HepG2 (cell line): ENCODE results near the gene PDK2. TPM values are rescaled to one million over a fixed set of nuclear protein-coding genes. Genes with fewer than 3 reads are reported as not detected.

ENCODE experiments used
- ATAC-seq: fragments of 200-7000 bp; cut with Tn5 transposase; 3 replicates; pipeline ENCODE4 v1.9.1; 2020; ENCODE audit warnings: mild to moderate bottlenecking, moderate library complexity
- BruUV-seq: library from RNA; stranded (reverse); fragments of 400-500 nt; replicated peaks from 2 replicates; lab custom pipeline; 2021; lab: Mats Ljungman, UMichigan
- CTCF ChIA-PET: fragments of 300-600 bp; formaldehyde crosslinking; extraction: SDS; loops from one replicate; lab custom pipeline; 2021; ENCODE audit warnings: low total read pairs, inconsistent platforms, low intra/inter-chr PET ratio; lab: Yijun Ruan, JAX
- POLR2A ChIA-PET: fragments of 350-600 bp; sonication (Branson Sonifier 250); formaldehyde crosslinking; loops from one replicate; lab custom pipeline; 2020; ENCODE audit warnings: antibody characterized with exemption, inconsistent platforms; lab: Yijun Ruan, JAX
- DNase-seq: peaks from one replicate; pipeline ENCODE4 v3.0.0-alpha.2; 2015; ENCODE audit warnings: low spot score
- FAIRE-seq: peaks from 3 replicates; lab custom pipeline; 2011; peaks lifted over from hg19 to GRCh38; lab: Jason Lieb, UNC
- H2AFZ ChIP-seq: one replicate; pipeline ENCODE4 v1.6.1; 2011; ENCODE audit warnings: low read length, inconsistent platforms
- H3K27ac ChIP-seq: fragments of 300-600 bp; 3 replicates; pipeline ENCODE4 v1.8.0; 2011; ENCODE audit warnings: mixed run types, mild to moderate bottlenecking, mixed read lengths, low read length, inconsistent platforms; ENCODE audit not compliant: insufficient read depth; ENCODE audit errors: extremely low read length
- H3K27me3 ChIP-seq, 2 experiments: fragments of 200-600 bp in 1 of 2; 2 replicates in 1 of 2; 3 replicates in 1 of 2; pipeline versions ENCODE4 v1.6.0 to v1.8.0; 2011; ENCODE audit warnings: low read length in 2 of 2, mild to moderate bottlenecking in 2 of 2, moderate library complexity in 2 of 2, inconsistent platforms in 1 of 2; ENCODE audit not compliant: insufficient read depth in 2 of 2, control insufficient read depth in 1 of 2
- H3K36me3 ChIP-seq, 2 experiments: fragments of 200-600 bp in 1 of 2; replicated peaks in 1 of 2; 2 replicates in 1 of 2; 3 replicates in 1 of 2; pipeline versions ENCODE4 v1.5.1 to v1.8.0; 2011; ENCODE audit warnings: low read length in 2 of 2, inconsistent platforms in 1 of 2; ENCODE audit not compliant: insufficient read depth in 2 of 2, control insufficient read depth in 1 of 2
- H3K4me1 ChIP-seq: 2 replicates; pipeline ENCODE4 v1.5.1; 2012; ENCODE audit warnings: low read length, inconsistent platforms; ENCODE audit not compliant: insufficient read depth
- H3K4me2 ChIP-seq: 2 replicates; pipeline ENCODE4 v1.6.0; 2011; ENCODE audit warnings: low read depth, low read length, inconsistent platforms
- H3K4me3 ChIP-seq, 3 experiments: fragments of 200-600 bp in 1 of 3; sonication (generic), shearing (Covaris generic) in 1 of 3; replicated peaks in 1 of 3; 2 replicates each; pipeline ENCODE4 v1.5.1; 2011 to 2016; ENCODE audit warnings: low read length in 3 of 3, inconsistent platforms in 2 of 3, low read depth in 2 of 3, mild to moderate bottlenecking in 2 of 3, control low read depth in 1 of 3, mixed read lengths in 1 of 3; ENCODE audit not compliant: insufficient read depth in 1 of 3
- H3K79me2 ChIP-seq: one replicate; pipeline ENCODE4 v1.6.1; 2011; ENCODE audit warnings: low read length, inconsistent platforms; ENCODE audit not compliant: insufficient read depth
- H3K9ac ChIP-seq: 2 replicates; pipeline ENCODE4 v1.6.0; 2011; ENCODE audit warnings: mild to moderate bottlenecking, low read depth, low read length, inconsistent platforms; ENCODE audit not compliant: insufficient read depth
- H3K9me3 ChIP-seq: 2 replicates; pipeline ENCODE4 v1.5.1; 2012; ENCODE audit warnings: mild to moderate bottlenecking, low read length
- H4K20me1 ChIP-seq: 2 replicates; pipeline ENCODE4 v1.6.0; 2011; ENCODE audit warnings: inconsistent platforms, mild to moderate bottlenecking, low read length, moderate library complexity; ENCODE audit not compliant: insufficient read depth
- ATRX ChIP-seq: sonication (generic); formaldehyde crosslinking; IDR thresholded peaks from 2 replicates; pipeline ENCODE4 v1.4.0; 2020; ENCODE audit warnings: missing genetic modification reagents, borderline replicate concordance
- CREM ChIP-seq, 2 experiments: sonication (generic) in 1 of 2; formaldehyde crosslinking in 1 of 2; IDR thresholded peaks; 2 replicates each; pipeline versions ENCODE4 v1.4.0 to v1.6.1; 2016 to 2020; ENCODE audit warnings: antibody characterized with exemption in 1 of 2, mild to moderate bottlenecking in 1 of 2, missing genetic modification reagents in 1 of 2
- MNT ChIP-seq: fragments of 450-650 bp; IDR thresholded peaks from 2 replicates; pipeline ENCODE4 v1.6.1; 2016
- MXD1 ChIP-seq: sonication (generic); formaldehyde crosslinking; IDR thresholded peaks from 2 replicates; pipeline ENCODE4 v1.4.0; 2020; ENCODE audit warnings: mild to moderate bottlenecking, missing genetic modification reagents
- NBN ChIP-seq: fragments of 450-650 bp; conservative IDR thresholded peaks from 2 replicates; pipeline ENCODE4 v1.6.1; 2017
- PPARG ChIP-seq: conservative IDR thresholded peaks from 2 replicates; pipeline ENCODE4 v1.6.1; 2016; ENCODE audit warnings: missing biosample characterization, missing genetic modification reagents
- SALL1 ChIP-seq: sonication (generic); formaldehyde crosslinking; IDR thresholded peaks from 2 replicates; pipeline ENCODE4 v1.8.0; 2022; ENCODE audit warnings: mild to moderate bottlenecking, missing genetic modification reagents
- ZNF407 ChIP-seq: sonication (generic); formaldehyde crosslinking; IDR thresholded peaks from one replicate; pipeline ENCODE4 v1.5.1; 2020; ENCODE audit warnings: mild to moderate bottlenecking, missing genetic modification reagents; ENCODE audit errors: not compliant biosample characterization
- ZNF615 ChIP-seq: sonication (generic); formaldehyde crosslinking; IDR thresholded peaks from 2 replicates; pipeline ENCODE4 v1.5.0; 2020; ENCODE audit warnings: mild to moderate bottlenecking, missing genetic modification reagents, borderline replicate concordance
- ZNF746 ChIP-seq: sonication (generic); formaldehyde crosslinking; IDR thresholded peaks from 2 replicates; pipeline ENCODE4 v1.8.0; 2022; ENCODE audit warnings: mild to moderate bottlenecking, missing genetic modification reagents
- WGBS: methylation state at CpG from one replicate; pipeline ENCODE4 v1.1.6; 2017; ENCODE audit warnings: low lambda C conversion rate; 5-methylcytosine and 5-hydroxymethylcytosine counted together
- in situ Hi-C: cut with HindIII; loops from 2 replicates; pipeline ENCODE4 v1.10.0; 2017; ENCODE audit warnings: low pct_unique_long_range_greater_than_20kb; ENCODE audit not compliant: extremely low pct_ligation_motif_present
- intact Hi-C: fragments of 100-400 bp; cut with micrococcal nuclease; formaldehyde crosslinking; loops from one replicate; pipeline ENCODE4 v1.10.0; 2022; ENCODE audit not compliant: unreplicated experiment
- polyA plus RNA-seq, 8 experiments: library from polyadenylated mRNA; depleted of rRNA in 3 of 8; stranded (reverse) in 7 of 8; unstranded in 1 of 8; fragments of >200 nt; fragmentation: Illumina TruSeq in 4 of 8; extraction: Trizol in 4 of 8; gene quantifications; 2 replicates each; pipeline versions ENCODE4 v1.2.1 to v1.2.3, GENCODE V29; 2011 to 2016; ENCODE audit warnings: low read depth in 4 of 8, missing spikeins in 1 of 8, mixed read lengths in 1 of 8; ENCODE audit not compliant: insufficient read depth in 1 of 8
- total RNA-seq, 5 experiments: library from RNA; depleted of rRNA; stranded (reverse); fragments of >200 nt; fragmentation: Illumina TruSeq; extraction: Trizol; gene quantifications; 2 replicates each; pipeline ENCODE4 v1.2.3, GENCODE V29; 2016; ENCODE audit warnings: low read depth in 1 of 5

Gene PDK2
- total and polyA plus RNA-seq, 2 of the 13 experiments (the other 11 are each of a cell fraction or from before 2014, with no cell fraction given): 18.5 to 59.7 TPM

GRCh38 chr17:50060951-50061712, 34.0 kb upstream of the PDK2 start:
- Histone ChIP-seq H3K9ac (no peak overlapping the region), H3K79me2 (no peaks in the 10 kb centered on the region), H3K4me1 (peaks cover 33% of the 10 kb centered on the region), H3K9me3 (no peaks in the 10 kb centered on the region), H3K27me3 (peaks cover 12 to 82% of the 10 kb centered on the region in 2 experiments), H4K20me1 (no peaks in the 10 kb centered on the region), H3K4me2 (no peak overlapping the region), H2AFZ (no peak overlapping the region), H3K4me3 (no peak overlapping the region), H3K36me3 (no peaks in the 10 kb centered on the region), H3K27ac (no peak overlapping the region)
- ChIA-PET CTCF (no interaction called here), POLR2A (no interaction called here)
- 77% methylated on average over 9 of the region's 9 CpGs for WGBS
- in situ Hi-C loops (no loop called here), intact Hi-C loops (no loop called here)
- BruUV-seq: no TSS peak
- DNase-seq (no peak), ATAC-seq (no peak), FAIRE-seq (no peak)
- TF ChIP-seq ZNF407 (CRISPR knock-in tag) (no peak), ATRX (no peak), NBN (no peak), ZNF746 (no peak), SALL1 (CRISPR knock-in tag) (no peak), MXD1 (CRISPR knock-in tag) (no peak), ZNF615 (CRISPR knock-in tag) (no peak), CREM (IDR thresholded peaks at IDR 0.05) (no peak), CREM (CRISPR knock-in tag; IDR thresholded peaks at IDR 0.05) (no peak), MNT (no peak), PPARG (CRISPR knock-in tag) (no peak)
